Measurements from ENCODE around the gene CDC42. TPM values are rescaled to one million over a fixed set of nuclear protein-coding genes. Genes with fewer than 3 reads are reported as not detected.
A peak's percentile ranks its signal among the peaks of the same experiment; 100 is the strongest.

The CDC42 gene
- total and polyA plus RNA-seq, 9 of the 15 experiments (the other 6 are each of a cell fraction or from before 2014, with no cell fraction given), result 186 to 398 (median 325) TPM

DNA sequence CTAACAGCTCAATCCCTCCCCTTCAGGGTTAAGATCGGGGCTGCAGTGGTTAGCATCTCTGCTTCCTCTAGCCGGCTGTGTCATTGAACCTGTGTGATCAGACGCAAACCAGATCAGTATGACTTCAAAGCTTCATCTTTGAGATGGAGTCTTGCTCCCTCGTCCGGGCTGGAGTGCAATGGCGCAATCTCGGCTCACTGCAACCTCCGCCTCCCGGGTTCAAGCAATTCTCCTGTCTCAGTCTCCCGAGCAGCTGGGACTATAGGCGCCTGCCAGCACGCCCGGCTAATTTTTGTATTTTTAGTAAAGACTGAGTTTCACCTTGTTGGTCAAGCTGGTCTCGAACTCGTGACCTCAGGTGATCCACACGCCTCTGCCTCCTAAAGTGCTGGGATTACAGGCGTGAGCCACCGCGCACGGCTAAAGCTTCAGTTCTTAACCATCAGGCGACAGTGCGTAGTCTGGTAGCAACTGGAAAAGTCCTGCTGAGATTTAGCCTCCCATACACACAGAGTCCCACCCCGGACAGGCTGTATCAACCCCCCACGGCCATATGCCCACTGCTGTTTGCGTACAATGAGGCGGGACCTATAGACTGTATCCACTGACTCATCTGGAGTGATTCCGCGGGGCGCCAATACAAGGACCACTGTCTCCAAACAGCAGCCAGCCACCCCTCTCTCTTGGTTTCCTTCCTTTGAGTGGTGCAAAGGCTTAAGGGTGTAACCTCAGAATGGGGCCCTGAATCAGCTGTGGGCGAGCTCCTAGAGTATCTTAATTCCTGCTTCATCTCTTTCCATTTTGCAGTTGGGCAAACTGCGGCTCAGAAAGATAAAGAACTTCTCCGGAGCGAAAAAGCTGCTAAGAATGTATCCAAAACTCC is 27.8 kb upstream of the CDC42 start (continued):
- TF ChIP-seq ERF (CRISPR knock-in tag; IDR thresholded peaks at IDR 0.05) (no peak), CBX2 (IDR thresholded peaks at IDR 0.05; ENCODE audit: insufficient read depth, low read length, poor library complexity, severe bottlenecking) (no peak), HOXB6 (CRISPR knock-in tag; IDR thresholded peaks at IDR 0.05; ENCODE audit: borderline replicate concordance) (no peak), EP400 (IDR thresholded peaks at IDR 0.05) (no peak), ZNF780A (CRISPR knock-in tag; IDR thresholded peaks at IDR 0.05) (no peak), ZFP30 (CRISPR knock-in tag; IDR thresholded peaks at IDR 0.05; ENCODE audit: borderline replicate concordance) (no peak), ZNF347 (CRISPR knock-in tag; IDR thresholded peaks at IDR 0.05; ENCODE audit: low read depth) (no peak), ZNF280B (CRISPR knock-in tag; IDR thresholded peaks at IDR 0.05) (no peak), CREB1 (IDR thresholded peaks at IDR 0.05) (no peak; the same call in 1 of the 2 replicates), CREB1 (CRISPR knock-in tag; IDR thresholded peaks at IDR 0.05) (peak; percentile 36; the same call in 1 of the 2 replicates), ZNF551 (CRISPR knock-in tag; IDR thresholded peaks at IDR 0.05) (no peak), CEBPB (tag; IDR thresholded peaks at IDR 0.05) (peak; percentile 94), ATF3 (IDR thresholded peaks at IDR 0.05) (peak; percentile 26; the same call in 1 of the 2 replicates), ATF3 (CRISPR knock-in tag; conservative IDR thresholded peaks at IDR 0.05) (no peak), EP300 (IDR thresholded peaks at IDR 0.05; ENCODE audit: low read length) (0 out of 2 replicates have a peak, but pooled peaks have one; percentile 5), FUS (optimal IDR thresholded peaks at IDR 0.05; ENCODE audit: low read depth, low read length) (no peak)
- TF ChIP-seq, protein P1, sequence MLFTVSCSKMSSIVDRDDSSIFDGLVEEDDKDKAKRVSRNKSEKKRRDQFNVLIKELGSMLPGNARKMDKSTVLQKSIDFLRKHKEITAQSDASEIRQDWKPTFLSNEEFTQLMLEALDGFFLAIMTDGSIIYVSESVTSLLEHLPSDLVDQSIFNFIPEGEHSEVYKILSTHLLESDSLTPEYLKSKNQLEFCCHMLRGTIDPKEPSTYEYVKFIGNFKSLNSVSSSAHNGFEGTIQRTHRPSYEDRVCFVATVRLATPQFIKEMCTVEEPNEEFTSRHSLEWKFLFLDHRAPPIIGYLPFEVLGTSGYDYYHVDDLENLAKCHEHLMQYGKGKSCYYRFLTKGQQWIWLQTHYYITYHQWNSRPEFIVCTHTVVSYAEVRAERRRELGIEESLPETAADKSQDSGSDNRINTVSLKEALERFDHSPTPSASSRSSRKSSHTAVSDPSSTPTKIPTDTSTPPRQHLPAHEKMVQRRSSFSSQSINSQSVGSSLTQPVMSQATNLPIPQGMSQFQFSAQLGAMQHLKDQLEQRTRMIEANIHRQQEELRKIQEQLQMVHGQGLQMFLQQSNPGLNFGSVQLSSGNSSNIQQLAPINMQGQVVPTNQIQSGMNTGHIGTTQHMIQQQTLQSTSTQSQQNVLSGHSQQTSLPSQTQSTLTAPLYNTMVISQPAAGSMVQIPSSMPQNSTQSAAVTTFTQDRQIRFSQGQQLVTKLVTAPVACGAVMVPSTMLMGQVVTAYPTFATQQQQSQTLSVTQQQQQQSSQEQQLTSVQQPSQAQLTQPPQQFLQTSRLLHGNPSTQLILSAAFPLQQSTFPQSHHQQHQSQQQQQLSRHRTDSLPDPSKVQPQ (CRISPR knock-in tag; IDR thresholded peaks at IDR 0.05; ENCODE audit: borderline replicate concordance), result no peak
- TF ChIP-seq, protein P2, sequence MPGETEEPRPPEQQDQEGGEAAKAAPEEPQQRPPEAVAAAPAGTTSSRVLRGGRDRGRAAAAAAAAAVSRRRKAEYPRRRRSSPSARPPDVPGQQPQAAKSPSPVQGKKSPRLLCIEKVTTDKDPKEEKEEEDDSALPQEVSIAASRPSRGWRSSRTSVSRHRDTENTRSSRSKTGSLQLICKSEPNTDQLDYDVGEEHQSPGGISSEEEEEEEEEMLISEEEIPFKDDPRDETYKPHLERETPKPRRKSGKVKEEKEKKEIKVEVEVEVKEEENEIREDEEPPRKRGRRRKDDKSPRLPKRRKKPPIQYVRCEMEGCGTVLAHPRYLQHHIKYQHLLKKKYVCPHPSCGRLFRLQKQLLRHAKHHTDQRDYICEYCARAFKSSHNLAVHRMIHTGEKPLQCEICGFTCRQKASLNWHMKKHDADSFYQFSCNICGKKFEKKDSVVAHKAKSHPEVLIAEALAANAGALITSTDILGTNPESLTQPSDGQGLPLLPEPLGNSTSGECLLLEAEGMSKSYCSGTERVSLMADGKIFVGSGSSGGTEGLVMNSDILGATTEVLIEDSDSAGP (CRISPR knock-in tag; IDR thresholded peaks at IDR 0.05), result 0 out of 2 replicates have a peak, but pooled peaks have one; percentile 45
- TF ChIP-seq, protein P3, sequence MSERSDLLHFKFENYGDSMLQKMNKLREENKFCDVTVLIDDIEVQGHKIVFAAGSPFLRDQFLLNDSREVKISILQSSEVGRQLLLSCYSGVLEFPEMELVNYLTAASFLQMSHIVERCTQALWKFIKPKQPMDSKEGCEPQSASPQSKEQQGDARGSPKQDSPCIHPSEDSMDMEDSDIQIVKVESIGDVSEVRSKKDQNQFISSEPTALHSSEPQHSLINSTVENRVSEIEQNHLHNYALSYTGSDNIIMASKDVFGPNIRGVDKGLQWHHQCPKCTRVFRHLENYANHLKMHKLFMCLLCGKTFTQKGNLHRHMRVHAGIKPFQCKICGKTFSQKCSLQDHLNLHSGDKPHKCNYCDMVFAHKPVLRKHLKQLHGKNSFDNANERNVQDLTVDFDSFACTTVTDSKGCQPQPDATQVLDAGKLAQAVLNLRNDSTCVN (CRISPR knock-in tag; IDR thresholded peaks at IDR 0.05), result no peak
